GM12878 (cell line): ENCODE measurements around the gene CSAD. TPM values are rescaled to one million over a fixed set of nuclear protein-coding genes. Genes with fewer than 3 reads are reported as not detected.

Experiments used
- BMI1 ChIP-seq: fragments of 450-650 bp; IDR thresholded peaks from 2 replicates; pipeline ENCODE4 v1.6.1; 2016; ENCODE audit warnings: mild to moderate bottlenecking, moderate library complexity, borderline replicate concordance
- CHD2 ChIP-seq: IDR thresholded peaks from 2 replicates; pipeline ENCODE4 v1.6.1; 2011; ENCODE audit warnings: low read depth, low read length, improper control_type of control experiment, borderline replicate concordance
- E2F8 ChIP-seq: fragments of 450-650 bp; IDR thresholded peaks from 2 replicates; pipeline ENCODE4 v1.6.1; 2018; ENCODE audit warnings: mild to moderate bottlenecking, low read depth, moderate library complexity; ENCODE audit not compliant: partially characterized antibody
- KAT2A ChIP-seq: conservative IDR thresholded peaks from 2 replicates; pipeline ENCODE4 v1.6.1; 2011; ENCODE audit warnings: low read depth, low read length; ENCODE audit not compliant: control insufficient read depth
- MEF2B ChIP-seq: fragments of 450-650 bp; IDR thresholded peaks from 2 replicates; pipeline ENCODE4 v1.6.1; 2018; ENCODE audit warnings: mild to moderate bottlenecking, moderate library complexity; ENCODE audit not compliant: partially characterized antibody, poor library complexity, severe bottlenecking
- MYB ChIP-seq: fragments of 150-350 bp; IDR thresholded peaks from 2 replicates; pipeline ENCODE4 v1.6.1; 2014; ENCODE audit warnings: mild to moderate bottlenecking, low read depth, low read length, borderline replicate concordance
- NBN ChIP-seq: fragments of 450-650 bp; IDR thresholded peaks from 2 replicates; pipeline ENCODE4 v1.6.1; 2016
- NR2C1 ChIP-seq: fragments of 450-650 bp; IDR thresholded peaks from 2 replicates; pipeline ENCODE4 v1.6.1; 2017; ENCODE audit warnings: antibody characterized with exemption, mild to moderate bottlenecking, moderate library complexity
- NR2F1 ChIP-seq: fragments of 450-650 bp; conservative IDR thresholded peaks from 2 replicates; pipeline ENCODE4 v1.6.1; 2017; ENCODE audit warnings: mild to moderate bottlenecking
- RELB ChIP-seq: fragments of 450-650 bp; IDR thresholded peaks from 2 replicates; pipeline ENCODE4 v1.6.1; 2017; ENCODE audit warnings: low read depth, mild to moderate bottlenecking, moderate library complexity
- SP1 ChIP-seq: IDR thresholded peaks from one replicate; pipeline ENCODE4 v1.6.1; 2011; ENCODE audit warnings: low read depth, low read length
- SRF ChIP-seq, 2 experiments: IDR thresholded peaks; 2 replicates each; pipeline ENCODE4 v1.6.1; 2011; ENCODE audit warnings: low read depth in 2 of 2, low read length in 2 of 2, mild to moderate bottlenecking in 1 of 2, moderate library complexity in 1 of 2
- STAT1 ChIP-seq: fragments of 450-650 bp; conservative IDR thresholded peaks from 2 replicates; pipeline ENCODE4 v1.6.1; 2014; ENCODE audit warnings: antibody characterized with exemption, mild to moderate bottlenecking
- ZBTB40 ChIP-seq: fragments of 450-650 bp; IDR thresholded peaks from 2 replicates; pipeline ENCODE4 v1.6.1; 2016; ENCODE audit warnings: mild to moderate bottlenecking, moderate library complexity, borderline replicate concordance
- ZNF217 ChIP-seq: fragments of 450-650 bp; IDR thresholded peaks from 2 replicates; pipeline ENCODE4 v1.6.1; 2017; ENCODE audit warnings: antibody characterized with exemption, mild to moderate bottlenecking
- ZNF592 ChIP-seq: fragments of 450-650 bp; IDR thresholded peaks from 2 replicates; pipeline ENCODE4 v1.6.1; 2017; ENCODE audit warnings: mild to moderate bottlenecking, moderate library complexity
- polyA plus RNA-seq, 11 experiments: library from polyadenylated mRNA; depleted of rRNA in 4 of 11; unstranded in 6 of 11; stranded (reverse) in 5 of 11; fragments of >200 nt; fragmentation: Nextera tagmentation in 4 of 11; fragmentation: Illumina TruSeq in 1 of 11; extraction: Ambion mirVana in 4 of 11; extraction: Trizol in 1 of 11; gene quantifications; 1 replicate in 1 of 11; 2 replicates in 10 of 11; pipeline versions ENCODE4 v1.2.1 to v1.2.3, GENCODE V29; 2011 to 2016; ENCODE audit warnings: inconsistent platforms in 2 of 11, missing spikeins in 2 of 11, low read depth in 1 of 11
- total RNA-seq, 4 experiments: library from RNA; depleted of rRNA in 3 of 4; stranded (reverse); fragments of >200 nt in 3 of 4; fragmentation: Illumina TruSeq in 1 of 4; extraction: Trizol in 1 of 4; gene quantifications; 2 replicates each; pipeline versions ENCODE4 v1.2.1 to v1.2.3, GENCODE V29; 2013 to 2021

Gene CSAD
- total and polyA plus RNA-seq, 10 of the 15 experiments (the other 5 are each of a cell fraction or from before 2014, with no cell fraction given), result 1.1 to 20.4 (median 6.2) TPM

GRCh38 chr12:53221203-53222080, 40.7 kb upstream of the CSAD start (continued):
- no peak for TF ChIP-seq ZNF592
- no peak for TF ChIP-seq MYB
- TF ChIP-seq MEF2B, result peak; percentile 37
- TF ChIP-seq SP1, result no peak
- peak; percentile 82 for TF ChIP-seq NBN
- TF ChIP-seq E2F8, result no peak
- TF ChIP-seq STAT1, result no peak
- TF ChIP-seq RELB, result peak; percentile 47; the same call in 1 of the 2 replicates
- TF ChIP-seq ZBTB40, result peak; percentile 44; the same call in 1 of the 2 replicates
- TF ChIP-seq KAT2A, result no peak
- peak; percentile 41; the same call in 1 of the 2 replicates for TF ChIP-seq NR2F1
- TF ChIP-seq SRF (IDR thresholded peaks at IDR 0.05; ENCODE audit: low read depth in 2 of 2, low read length in 2 of 2), result no peak
- TF ChIP-seq ZNF217, result no peak
- no peak for TF ChIP-seq BMI1
- peak; percentile 61; the same call in 1 of the 2 replicates for TF ChIP-seq CHD2
- no peak for TF ChIP-seq NR2C1
